NCI-H1417 (cell line): Measurements from ENCODE around the gene TTC23.
A peak's percentile ranks its signal among the peaks of the same experiment; 100 is the strongest.

Source experiments
- DNase-seq, 3 experiments: peaks; one replicate each; lab custom pipeline; 2025; lab: John Stamatoyannopoulos, UW

TTC23 gene

DNA sequence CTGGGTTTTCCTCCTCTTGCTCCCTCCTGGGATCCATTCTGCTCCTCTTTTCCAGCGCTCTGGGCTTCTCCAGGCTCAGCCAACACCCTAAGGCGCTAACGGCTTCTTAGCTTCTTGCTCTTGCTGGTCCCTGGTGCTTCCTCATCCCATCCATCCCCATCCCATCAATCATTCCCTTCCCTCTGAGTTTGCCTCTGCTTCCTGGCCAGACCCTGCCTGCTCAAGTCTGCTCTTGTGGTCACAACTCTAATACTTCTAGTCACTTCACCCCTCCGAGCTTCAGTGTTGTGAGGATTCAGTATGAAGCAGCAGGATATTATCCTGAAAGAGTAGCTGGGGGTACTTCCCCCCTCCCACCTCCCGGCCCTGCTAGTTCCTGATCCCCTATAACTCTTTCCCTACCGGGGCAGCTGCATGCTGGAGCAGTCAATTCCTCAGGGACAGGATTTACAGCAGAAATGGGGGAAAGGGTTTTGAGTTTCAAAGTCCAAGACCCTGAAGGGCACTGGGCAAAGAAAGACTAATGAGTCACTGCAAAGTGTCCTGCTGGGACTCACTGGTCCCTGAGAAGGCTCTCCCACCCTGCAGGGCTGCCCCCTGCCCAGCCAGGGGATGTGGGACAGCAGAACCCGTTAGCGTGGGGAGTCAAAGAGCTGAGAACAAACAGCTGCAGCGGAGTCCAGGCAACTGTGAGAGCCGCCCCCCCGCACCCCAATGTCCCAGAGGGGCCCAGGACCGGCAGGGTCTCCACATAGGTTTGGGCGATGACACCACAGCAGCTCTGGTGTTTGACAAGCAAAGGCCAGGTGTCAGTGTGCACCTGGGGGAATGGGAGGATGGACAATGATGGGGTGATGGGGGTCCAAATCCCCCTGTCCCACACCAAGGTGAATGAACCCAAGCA, 146.8 kb downstream of the TTC23 start:
- no peak for DNase-seq

DNA sequence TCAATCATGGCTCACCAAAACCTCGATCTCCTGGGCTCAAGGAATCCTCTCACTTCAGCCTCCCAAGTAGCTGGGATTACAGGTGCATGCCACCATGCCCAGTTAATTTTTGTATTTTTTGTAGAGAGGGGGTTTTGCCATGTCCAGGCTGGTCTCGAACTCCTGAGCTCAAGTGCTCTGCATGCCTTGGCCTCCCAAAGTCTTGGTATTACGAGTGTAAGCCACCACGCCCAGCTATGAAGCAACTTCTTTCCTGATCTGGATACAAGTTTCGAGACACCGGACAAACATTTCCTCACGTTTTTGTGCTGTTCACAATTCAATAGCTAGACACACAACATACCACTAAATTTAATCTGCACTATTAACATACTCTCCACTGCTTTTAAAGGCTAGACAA, 147.9 kb downstream of the TTC23 start:
- DNase-seq = no peak

DNA sequence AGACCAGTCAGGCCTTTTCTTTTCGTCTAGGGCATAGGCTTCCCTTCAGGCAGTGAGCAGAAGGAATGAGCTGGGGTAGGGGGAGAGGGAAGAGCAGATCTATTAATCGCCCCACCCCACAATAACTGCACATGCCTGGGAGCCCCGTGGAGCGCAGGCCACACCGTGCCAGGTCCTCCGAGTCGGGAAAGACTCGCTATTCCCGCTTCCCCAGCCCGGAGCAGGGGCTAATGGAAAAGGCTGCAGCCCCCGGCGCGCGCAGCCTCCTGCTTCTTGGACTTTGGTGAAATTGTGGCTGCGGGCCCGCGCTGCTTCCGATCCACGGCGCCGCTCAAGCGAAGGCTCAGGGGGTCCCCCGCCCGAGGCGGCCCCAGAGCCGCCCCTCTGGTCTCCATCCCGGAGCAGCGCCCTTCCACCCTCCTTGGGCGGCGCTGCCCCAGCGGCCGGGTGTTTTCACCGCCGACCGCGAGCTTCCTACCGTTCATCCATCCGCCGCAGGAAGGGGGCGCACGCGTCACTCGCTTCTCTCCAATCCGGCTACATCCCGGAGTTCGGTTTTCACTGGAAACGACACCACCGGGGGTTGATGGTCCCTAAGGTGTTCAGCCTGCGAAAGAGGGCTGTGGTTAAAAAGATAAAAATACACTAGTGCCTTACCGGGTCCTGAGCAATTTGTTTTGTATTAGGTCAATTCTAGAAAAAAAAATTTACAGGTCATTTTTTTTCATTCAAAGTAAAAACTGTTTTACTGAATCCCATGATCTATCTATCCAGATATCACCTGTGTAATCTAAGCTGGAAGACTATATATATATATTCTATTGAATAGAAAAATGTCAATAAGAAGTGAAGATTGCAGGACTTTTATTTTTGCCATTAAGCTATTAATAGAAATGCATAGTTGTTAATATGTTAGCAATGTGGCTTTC, 148.9 kb downstream of the TTC23 start:
- DNase-seq = peak; percentile 79 to 87 (median 86)

DNA sequence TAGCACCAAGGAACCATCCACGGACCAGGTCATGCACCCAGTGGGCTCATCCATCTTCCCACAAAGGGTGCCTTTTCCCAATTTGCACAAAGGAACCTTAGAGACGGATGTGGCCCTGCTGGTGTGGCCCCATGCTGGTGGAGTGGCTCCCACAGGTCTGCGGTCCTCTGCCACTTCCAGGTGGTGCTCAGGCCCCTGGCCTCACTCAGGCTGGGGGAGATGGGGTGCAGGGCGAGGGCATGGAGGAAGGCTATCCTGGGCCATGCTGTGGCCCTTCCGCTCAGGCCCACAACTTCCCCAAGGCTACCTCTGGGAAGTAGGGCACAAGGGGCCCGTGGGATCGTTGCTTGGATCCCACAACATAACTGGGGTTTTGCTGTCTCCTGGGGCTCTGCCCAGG, 149.7 kb downstream of the TTC23 start:
- DNase-seq = no peak

DNA sequence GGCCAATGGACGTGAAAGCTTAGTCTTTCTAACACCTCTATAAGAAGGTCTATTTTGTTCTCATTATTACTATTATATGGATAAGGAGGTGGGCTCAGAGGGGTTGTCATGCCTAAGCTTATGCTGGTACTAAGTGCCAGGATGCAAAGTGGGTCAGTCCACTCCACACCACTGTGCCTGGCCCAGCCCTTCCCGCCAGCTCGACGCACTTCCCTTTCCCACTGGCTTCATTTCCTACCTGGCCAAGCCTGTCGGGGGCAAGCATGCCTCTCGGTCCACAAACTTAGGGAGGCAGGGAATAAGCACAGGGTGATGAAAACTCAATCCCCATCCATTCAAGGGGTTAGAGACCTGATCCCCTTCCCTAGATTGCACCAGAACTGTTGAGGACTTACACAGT, 150.4 kb downstream of the TTC23 start:
- DNase-seq = no peak

DNA sequence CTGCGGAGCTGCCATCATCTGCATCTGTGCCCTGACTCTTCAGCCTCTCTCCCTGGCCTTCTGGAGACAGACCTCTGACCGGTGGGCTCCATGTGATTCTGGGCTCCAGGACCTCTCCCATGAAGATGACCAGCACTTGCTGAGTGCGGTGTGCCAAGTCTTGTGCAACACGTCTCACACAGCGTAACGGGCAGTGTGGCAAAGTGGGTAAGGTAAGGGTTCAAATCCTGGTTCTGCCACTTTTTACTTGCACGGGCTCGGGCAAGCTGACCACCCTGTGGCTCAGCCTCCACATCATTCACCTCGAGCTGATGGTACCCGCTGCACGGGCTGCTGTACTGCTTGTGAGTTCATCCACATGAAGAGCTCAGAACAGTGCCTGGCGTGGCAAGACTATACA, 151.0 kb downstream of the TTC23 start:
- no peak for DNase-seq

DNA sequence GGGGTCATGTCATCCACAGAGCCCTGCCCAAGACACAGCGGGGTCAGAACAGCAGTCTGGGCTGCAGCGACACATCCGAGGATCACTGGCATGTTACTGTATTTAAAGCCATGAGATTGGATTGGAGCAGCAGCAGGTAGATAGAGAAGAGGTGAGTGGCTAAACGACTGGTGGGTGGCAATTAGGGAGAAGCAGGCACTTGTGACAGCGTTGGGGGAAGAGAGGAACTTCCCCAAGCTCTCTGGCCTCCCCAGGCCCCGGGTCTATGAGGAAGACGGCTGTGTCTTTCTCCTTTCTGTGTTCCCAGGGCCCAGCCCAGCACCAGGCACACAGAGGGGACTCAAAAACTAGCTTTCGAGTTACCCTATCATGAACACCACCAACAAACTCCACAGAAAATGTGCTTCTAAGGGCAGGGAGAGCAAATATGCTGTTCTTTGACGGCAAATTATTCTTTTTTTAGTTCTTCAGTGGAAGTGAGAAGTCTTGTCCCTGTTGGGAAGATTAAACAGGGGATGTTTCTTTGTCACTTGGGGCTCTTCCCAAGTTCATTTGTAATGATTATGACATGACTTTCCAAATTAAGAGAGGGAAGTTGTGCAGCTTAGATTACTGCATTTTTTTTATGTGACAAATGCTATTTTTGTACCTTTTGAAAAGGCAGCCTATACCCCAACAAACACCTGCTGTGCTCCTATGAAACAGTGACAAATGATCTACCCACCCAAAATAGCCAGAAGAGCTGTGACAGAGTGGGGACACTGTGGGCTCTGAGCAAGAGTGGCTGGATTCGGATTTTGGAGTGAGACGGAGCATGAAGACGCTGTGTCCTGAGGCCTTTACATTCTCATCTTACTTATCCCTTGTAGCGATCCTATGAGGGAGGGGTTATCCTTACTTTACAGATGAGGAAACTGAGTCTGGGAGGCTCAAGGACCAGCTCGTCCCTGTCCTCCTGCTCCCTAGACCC, 151.7 kb downstream of the TTC23 start:
- DNase-seq = no peak

DNA sequence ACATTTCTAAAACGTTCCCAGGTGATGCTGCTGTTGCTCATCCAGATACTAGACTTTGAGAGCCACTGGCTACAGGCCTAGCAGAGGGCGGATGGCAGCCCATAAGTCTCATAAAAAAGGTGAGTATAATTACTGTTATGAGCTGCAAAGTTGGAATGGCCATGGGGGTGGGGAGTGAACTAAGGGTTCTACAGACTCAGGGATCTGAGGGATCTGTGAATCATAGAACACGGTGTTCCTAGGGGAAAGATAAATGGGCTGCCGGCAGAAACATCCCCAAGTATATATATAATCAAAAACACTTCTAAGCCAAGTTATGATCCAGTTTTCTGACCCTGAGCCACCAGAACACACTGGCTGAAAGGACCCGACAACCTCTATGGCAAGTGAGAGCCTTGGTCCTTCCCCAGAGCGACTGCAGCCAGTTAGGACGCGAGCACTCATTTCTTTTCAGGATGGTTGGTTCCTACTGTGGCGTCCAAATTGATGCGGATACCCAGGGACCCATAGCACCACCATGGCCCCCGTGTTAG, 152.4 kb downstream of the TTC23 start:
- no peak for DNase-seq

DNA sequence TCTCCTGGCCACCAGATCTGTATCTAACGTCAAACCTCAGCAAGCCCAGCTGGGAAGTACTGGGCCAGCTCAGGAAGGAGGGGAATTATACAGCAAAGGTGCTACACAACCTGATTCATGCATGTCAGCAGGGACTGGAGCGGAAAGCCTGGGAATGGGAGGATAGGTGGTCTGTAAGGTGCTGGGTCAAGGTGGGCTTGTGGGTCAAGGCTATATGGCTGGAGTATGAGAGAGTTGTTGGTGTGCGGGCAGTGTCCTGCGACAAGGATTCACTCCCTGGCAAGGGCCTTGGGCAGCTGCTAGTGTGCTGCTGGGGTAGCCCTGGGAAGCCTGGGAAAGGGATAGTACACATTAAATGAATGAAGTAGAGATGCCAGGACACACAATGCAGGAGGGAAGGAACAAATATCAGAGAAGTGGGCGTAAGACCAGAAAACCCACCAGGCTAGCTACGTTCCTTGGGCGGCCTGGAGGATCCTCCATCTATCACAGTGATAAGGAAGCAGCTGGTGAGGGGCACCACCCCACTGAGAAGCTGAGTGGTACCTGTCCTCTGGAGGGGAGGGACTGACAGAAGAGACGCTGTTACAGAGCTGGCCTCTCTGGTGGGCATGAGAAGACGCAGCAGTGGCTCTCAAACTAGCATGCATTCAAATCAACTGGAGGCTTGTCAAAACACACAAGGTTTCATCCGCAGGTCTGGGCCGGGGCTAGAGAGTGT, 153.0 kb downstream of the TTC23 start:
- no peak for DNase-seq

DNA sequence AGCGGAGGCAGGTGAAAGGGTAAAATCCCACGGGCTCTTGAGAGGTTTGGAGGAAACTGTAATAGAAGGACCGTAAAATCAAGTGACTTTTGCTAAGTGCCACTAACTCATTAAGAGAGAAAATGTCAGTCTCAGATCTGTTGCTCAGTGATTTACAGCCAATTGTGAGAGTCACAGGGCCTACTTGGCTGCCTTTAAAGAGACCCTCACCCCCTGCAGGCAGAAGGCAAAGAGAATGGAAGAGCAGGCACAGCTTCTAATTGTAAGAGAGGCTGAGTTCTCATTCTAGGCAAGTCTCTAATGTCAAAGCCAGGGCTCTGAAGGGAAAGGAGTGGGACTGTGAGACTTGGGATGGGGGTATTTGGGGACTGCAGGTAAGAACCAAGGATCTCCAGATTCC, 153.8 kb downstream of the TTC23 start:
- DNase-seq = peak in 2 of 3 experiments; percentile 23 to 56

DNA sequence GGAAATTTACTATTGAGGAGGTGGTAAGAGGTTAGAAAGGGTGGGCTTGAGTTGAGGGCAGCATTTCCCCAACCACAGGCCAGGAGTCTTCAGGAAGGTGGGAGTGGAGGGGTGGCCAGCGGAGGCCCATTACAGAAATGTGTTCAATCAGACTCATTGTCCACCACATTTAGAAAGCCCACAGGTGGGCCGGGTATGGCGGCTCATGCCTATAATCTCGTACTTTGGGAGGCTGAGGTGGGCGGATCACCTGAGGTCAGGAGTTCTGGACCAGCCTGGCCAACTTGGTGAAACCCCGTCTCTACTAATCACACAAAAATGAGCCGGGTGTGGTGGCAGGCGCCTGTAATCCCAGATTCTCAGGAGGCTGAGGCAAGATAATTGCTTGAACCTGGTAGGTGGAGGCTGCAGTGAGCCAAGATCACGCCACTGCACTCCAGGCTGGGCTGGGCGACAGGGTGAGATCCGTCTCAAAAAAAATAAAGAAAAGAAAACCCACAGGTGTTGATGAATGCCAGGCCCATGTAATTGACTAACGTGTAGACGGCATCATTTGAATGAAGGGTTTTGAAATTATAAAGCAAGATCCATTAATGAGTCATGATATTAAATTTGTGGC, 156.7 kb downstream of the TTC23 start:
- no peak for DNase-seq

DNA sequence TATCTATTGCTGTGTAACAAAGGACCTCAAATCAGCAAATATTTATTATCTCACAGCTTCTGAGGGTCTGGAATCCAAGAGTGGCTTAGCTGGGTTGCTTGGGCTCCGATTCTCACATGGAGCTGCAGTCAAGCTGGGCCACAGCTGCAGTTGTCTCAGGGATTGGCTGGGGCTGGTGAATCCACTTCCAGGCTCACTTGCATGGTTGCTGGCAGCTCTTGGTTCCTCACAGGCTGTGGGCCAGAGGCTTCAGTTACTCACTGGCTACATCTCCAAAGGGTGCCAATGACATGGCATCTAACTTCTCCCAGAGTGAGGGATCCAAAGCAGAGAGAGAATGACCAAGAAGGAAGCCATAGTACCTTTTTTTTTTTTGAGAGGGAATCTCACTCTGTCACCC, 158.4 kb downstream of the TTC23 start:
- DNase-seq = no peak

DNA sequence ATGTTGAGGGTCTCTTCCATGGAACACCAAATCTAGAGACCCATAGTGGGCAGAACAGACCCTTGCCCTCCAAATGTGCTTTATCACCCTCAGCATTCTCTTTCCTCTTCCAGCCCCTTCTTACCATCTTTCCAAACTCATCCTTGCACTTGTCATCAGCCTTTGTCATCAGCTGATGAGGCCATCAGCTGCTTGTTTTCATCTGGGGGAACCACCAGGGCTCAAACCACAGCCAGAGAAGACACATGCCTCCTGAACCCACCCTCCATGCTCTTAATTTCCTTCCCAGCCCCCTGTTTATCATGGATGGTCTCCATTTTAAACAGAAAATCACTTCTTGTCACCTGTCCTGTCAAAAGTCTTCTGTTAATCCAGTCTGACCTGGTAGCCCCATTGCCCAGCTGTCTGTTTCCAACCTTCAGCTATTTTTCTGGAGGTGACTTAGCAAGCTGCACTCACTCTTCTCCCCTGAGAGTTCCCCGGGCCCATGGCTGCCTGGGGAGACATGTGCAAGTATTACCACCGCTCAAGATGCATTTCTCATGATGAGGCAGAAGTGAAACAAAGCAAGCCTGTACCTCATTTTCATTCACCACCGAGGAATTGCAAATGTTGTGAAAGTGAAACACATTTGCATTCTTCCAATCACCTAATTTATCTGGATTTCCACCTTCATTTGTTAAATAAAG, 159.2 kb downstream of the TTC23 start:
- DNase-seq = no peak

DNA sequence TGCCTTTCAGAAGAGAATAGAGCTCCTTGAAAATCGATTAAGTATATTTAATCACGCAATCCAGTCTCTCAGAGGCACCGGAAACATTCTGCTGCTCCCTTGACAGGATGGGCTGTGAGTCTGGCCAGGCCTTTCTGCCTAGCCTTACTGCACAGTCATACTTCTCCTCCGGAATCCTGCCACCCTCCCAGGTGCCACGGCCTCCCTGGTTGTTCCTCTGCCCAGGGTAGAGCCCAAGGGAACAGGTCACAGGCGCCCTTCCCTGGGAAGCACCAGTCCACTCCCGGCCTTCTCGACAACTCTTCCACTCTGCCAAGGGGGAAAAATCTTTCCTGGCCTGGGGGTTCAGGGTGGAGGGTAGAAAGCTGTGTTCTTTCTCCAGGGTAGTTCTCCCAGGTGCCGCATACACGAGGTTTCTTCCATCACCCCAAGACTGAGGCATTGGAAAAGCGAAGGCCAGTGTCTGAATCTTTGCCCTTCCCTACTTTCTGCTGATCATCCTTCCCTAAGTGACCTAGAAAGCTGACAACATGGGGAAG, 161.9 kb downstream of the TTC23 start:
- DNase-seq = no peak

DNA sequence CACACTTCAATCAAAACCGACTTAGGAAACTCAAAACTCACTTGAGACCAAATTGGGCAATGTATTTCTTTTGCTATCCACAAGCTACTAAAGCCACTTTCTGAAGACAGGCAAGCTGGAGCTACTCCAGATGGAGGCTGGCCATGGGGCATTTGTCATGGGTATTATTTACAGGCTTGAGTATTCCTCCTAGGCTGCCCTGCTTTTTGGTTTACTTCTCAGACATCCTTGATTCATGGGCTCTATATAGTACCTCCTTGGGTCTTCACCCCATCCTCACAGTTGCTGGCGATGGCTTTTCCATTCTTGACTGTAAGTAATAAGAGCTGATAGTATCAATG, 163.1 kb downstream of the TTC23 start:
- no peak for DNase-seq
